ENCODE results near the gene SORBS1. TPM values are rescaled to one million over a fixed set of nuclear protein-coding genes. Genes with fewer than 3 reads are reported as not detected.

SORBS1 gene
- total and polyA plus RNA-seq, 9 of the 15 experiments (the other 6 are each of a cell fraction or from before 2014, with no cell fraction given) = 2.0 to 13.3 (median 6.5) TPM

- Histone ChIP-seq H3K9me1 (ENCODE audit: control insufficient read depth, insufficient read depth, low read length) (no peaks in the 10 kb centered on the region), H3K9me3 (replicated peaks; ENCODE audit: control insufficient read depth, insufficient read depth, low read depth, low read length) (no peaks in the 10 kb centered on the region), H3K79me2 (ENCODE audit: control insufficient read depth, insufficient read depth, low read length) (peaks cover 60% of the 10 kb centered on the region), H2AFZ (ENCODE audit: low read depth, low read length) (no peak overlapping the region), H3K36me3 (ENCODE audit: control insufficient read depth, insufficient read depth, low read length) (peaks cover 16% of the 10 kb centered on the region; the same call in 2 of the 3 replicates), H3K4me2 (ENCODE audit: insufficient read depth, low read length) (peak overlapping the region; percentile 72), H3K4me3 (peak overlapping the region; percentile 88), H3K27ac (ENCODE audit: extremely low read depth, low read depth, low read length) (peak overlapping the region; percentile 87; the same call in 2 of the 3 replicates), H3K4me1 (replicated peaks in 1 of 2; ENCODE audit: control insufficient read depth in 2 of 2, insufficient read depth in 2 of 2, low read length in 2 of 2) (peaks cover 24 to 30% of the 10 kb centered on the region in 2 experiments; a peak in 4 of 5 replicates), H3K27me3 (ENCODE audit: control insufficient read depth in 2 of 2, insufficient read depth in 2 of 2, low read length in 2 of 2) (no peaks in the 10 kb centered on the region), H3K9ac (ENCODE audit: insufficient read depth in 1 of 2, low read depth in 2 of 2, low read length in 2 of 2) (peak overlapping the region; percentile 75 to 99), H4K20me1 (replicated peaks; ENCODE audit: control insufficient read depth, insufficient read depth, low read length) (peaks cover 6% of the 10 kb centered on the region; the same call in 1 of the 2 replicates)
- peak; percentile 36 to 58 (median 43) for DNase-seq (ENCODE audit: extremely low read depth in 1 of 4, low spot score in 3 of 4)
- ATAC-seq = peak; percentile 66
- intact Hi-C loops (cut with micrococcal nuclease) = loop anchor here (5.0 kb wide), 2 partner anchors 42 to 73 kb away; no protein-coding TSS in a partner anchor
- BruUV-seq (replicated peaks) = no TSS peak
- POLR2A ChIA-PET = interaction anchor here (0.6 to 1.5 kb wide), 4 partner anchors 14 to 762 kb away, joined by 3 to 6 read pairs (median 4); no protein-coding TSS in a partner anchor
- CTCF ChIA-PET (ENCODE audit: low intra/inter-chr PET ratio) = interaction anchor here (0.6 kb wide), 1 partner anchor 84 kb away, joined by 4 read pairs; no protein-coding TSS in a partner anchor
- in situ Hi-C loops (cut with MboI) = no loop called here
- 19% methylated on average over 10 of the region's 12 CpGs for WGBS (ENCODE audit: insufficient coverage, low coverage, missing lambda C conversion rate)
- peak; percentile 67 for FAIRE-seq
- TF ChIP-seq TEAD1 (CRISPR knock-in tag; IDR thresholded peaks at IDR 0.05) = 0 out of 4 replicates have a peak, but pooled peaks of 1 of the 2 experiments have one; percentile 57
- TF ChIP-seq SRSF7 (optimal IDR thresholded peaks at IDR 0.05; ENCODE audit: low read depth, low read length) = no peak
- TF ChIP-seq, protein P1, sequence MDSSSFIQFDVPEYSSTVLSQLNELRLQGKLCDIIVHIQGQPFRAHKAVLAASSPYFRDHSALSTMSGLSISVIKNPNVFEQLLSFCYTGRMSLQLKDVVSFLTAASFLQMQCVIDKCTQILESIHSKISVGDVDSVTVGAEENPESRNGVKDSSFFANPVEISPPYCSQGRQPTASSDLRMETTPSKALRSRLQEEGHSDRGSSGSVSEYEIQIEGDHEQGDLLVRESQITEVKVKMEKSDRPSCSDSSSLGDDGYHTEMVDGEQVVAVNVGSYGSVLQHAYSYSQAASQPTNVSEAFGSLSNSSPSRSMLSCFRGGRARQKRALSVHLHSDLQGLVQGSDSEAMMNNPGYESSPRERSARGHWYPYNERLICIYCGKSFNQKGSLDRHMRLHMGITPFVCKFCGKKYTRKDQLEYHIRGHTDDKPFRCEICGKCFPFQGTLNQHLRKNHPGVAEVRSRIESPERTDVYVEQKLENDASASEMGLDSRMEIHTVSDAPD (CRISPR knock-in tag; IDR thresholded peaks at IDR 0.05) = no peak
- TF ChIP-seq HNRNPH1 (optimal IDR thresholded peaks at IDR 0.05; ENCODE audit: low read depth, low read length) = no peak
- no peak for TF ChIP-seq RBM25 (IDR thresholded peaks at IDR 0.05; ENCODE audit: low read depth, low read length, severe bottlenecking)
- no peak for TF ChIP-seq DIDO1 (tag; IDR thresholded peaks at IDR 0.05; ENCODE audit: low read depth)
- no peak for TF ChIP-seq NR2C2 (CRISPR knock-in tag; IDR thresholded peaks at IDR 0.05)
- TF ChIP-seq NR2C2 (tag; IDR thresholded peaks at IDR 0.05) = no peak
- no peak for TF ChIP-seq SMARCA4 (IDR thresholded peaks at IDR 0.05)
- TF ChIP-seq ZNF12 (CRISPR knock-in tag; IDR thresholded peaks at IDR 0.05) = no peak
Observed at GRCh38 chr10:95289003-95289920, 271.9 kb downstream of the SORBS1 start.
